NCI-H2029 (cell line): ENCODE measurements around the gene AQP6.

ENCODE experiments used
- DNase-seq: peaks from one replicate; lab custom pipeline; 2025; lab: John Stamatoyannopoulos, UW

The AQP6 gene

GRCh38 chr12:49972641-49973360 lies at the start of gene AQP6:
AQP6 (plus strand) TSS chr12:49972947; CDS start chr12:49973174, 227 bp downstream.
- DNase-seq: no peak

GRCh38 chr12:49923035-49923644 lies 49.6 kb upstream of the AQP6 start:
- DNase-seq: no peak

- no peak for DNase-seq
Measured at GRCh38 chr12:49923880-49924556, 48.7 kb upstream of the AQP6 start.

- DNase-seq: no peak
Measured at GRCh38 chr12:49924628-49925246, 48.0 kb upstream of the AQP6 start.

GRCh38 chr12:49925433-49926204 lies 47.1 kb upstream of the AQP6 start:
- no peak for DNase-seq

- DNase-seq: no peak
Measured at GRCh38 chr12:49928471-49928870, 44.3 kb upstream of the AQP6 start.

GRCh38 chr12:49929581-49929980 lies 43.2 kb upstream of the AQP6 start:
- DNase-seq: no peak

GRCh38 chr12:49930515-49931288 lies 42.0 kb upstream of the AQP6 start:
- no peak for DNase-seq

GRCh38 chr12:49932023-49932422 lies 40.7 kb upstream of the AQP6 start:
- DNase-seq: no peak

- no peak for DNase-seq
Measured at GRCh38 chr12:49932533-49933130, 40.1 kb upstream of the AQP6 start.

- DNase-seq: no peak
Measured at GRCh38 chr12:49933796-49934195, 39.0 kb upstream of the AQP6 start.

GRCh38 chr12:49934505-49934904 lies 38.2 kb upstream of the AQP6 start:
- no peak for DNase-seq

GRCh38 chr12:49936925-49937324 lies 35.8 kb upstream of the AQP6 start:
- no peak for DNase-seq

- DNase-seq: no peak
Measured at GRCh38 chr12:49937639-49938300, 35.0 kb upstream of the AQP6 start.

- DNase-seq: no peak
Measured at GRCh38 chr12:49939307-49939706, 33.4 kb upstream of the AQP6 start.

GRCh38 chr12:49939707-49940106 lies 33.0 kb upstream of the AQP6 start:
- no peak for DNase-seq

- DNase-seq: no peak
Measured at GRCh38 chr12:49941556-49942511, 30.9 kb upstream of the AQP6 start.

GRCh38 chr12:49942512-49942893 lies 30.2 kb upstream of the AQP6 start:
- DNase-seq: no peak
